IMR-90 (cell line): ENCODE results near the gene CCSER1. TPM values are rescaled to one million over a fixed set of nuclear protein-coding genes. Genes with fewer than 3 reads are reported as not detected.

Experiments
- ATAC-seq: fragments of 200-7000 bp; cut with Tn5 transposase; 2 replicates; pipeline ENCODE4 v1.9.1; 2020; ENCODE audit warnings: low read depth, mild to moderate bottlenecking, moderate library complexity
- BruUV-seq: library from RNA; stranded (reverse); fragments of 400-500 nt; replicated peaks from 2 replicates; lab custom pipeline; 2021; lab: Mats Ljungman, UMichigan
- CTCF ChIA-PET: fragments of 300-600 bp; formaldehyde crosslinking; extraction: SDS; loops from one replicate; lab custom pipeline; 2021; ENCODE audit warnings: antibody characterized with exemption; lab: Yijun Ruan, JAX
- POLR2A ChIA-PET: fragments of 300-600 bp; sonication (Branson Sonifier 250); formaldehyde crosslinking; loops from one replicate; lab custom pipeline; 2022; ENCODE audit warnings: antibody characterized with exemption; ENCODE audit not compliant: unreplicated experiment; lab: Charles Lee
- DNase-seq: peaks from one replicate; pipeline ENCODE4 v3.0.0; 2013
- H2AFZ ChIP-seq: replicated peaks from 2 replicates; pipeline ENCODE3; 2013; ENCODE audit warnings: low read length, mild to moderate bottlenecking; ENCODE audit not compliant: poor library complexity
- H2AK5ac ChIP-seq: 2 replicates; pipeline ENCODE4 v1.6.1; 2013; ENCODE audit warnings: low read depth, low read length, inconsistent platforms
- H2AK9ac ChIP-seq: replicated peaks from 2 replicates; pipeline ENCODE3; 2013; ENCODE audit warnings: mild to moderate bottlenecking, low read depth, low read length, moderate library complexity; ENCODE audit not compliant: poor library complexity
- H2BK120ac ChIP-seq: 2 replicates; pipeline ENCODE4 v1.6.1; 2013; ENCODE audit warnings: low read depth, low read length, inconsistent platforms
- H2BK15ac ChIP-seq: 3 replicates; pipeline ENCODE4 v1.6.1; 2013; ENCODE audit warnings: low read depth, low read length, inconsistent platforms
- H2BK20ac ChIP-seq: 2 replicates; pipeline ENCODE4 v1.6.1; 2013; ENCODE audit warnings: low read depth, mild to moderate bottlenecking, inconsistent platforms, low read length, moderate library complexity
- H2BK5ac ChIP-seq: 2 replicates; pipeline ENCODE4 v1.6.1; 2013; ENCODE audit warnings: mild to moderate bottlenecking, low read depth, low read length, inconsistent platforms; ENCODE audit not compliant: poor library complexity, severe bottlenecking
- H3K14ac ChIP-seq: replicated peaks from 2 replicates; pipeline ENCODE4 v1.6.1; 2013; ENCODE audit warnings: low read depth, low read length, inconsistent platforms
- H3K18ac ChIP-seq: 2 replicates; pipeline ENCODE4 v1.6.1; 2013; ENCODE audit warnings: low read depth, low read length, control low read depth
- H3K23ac ChIP-seq: 2 replicates; pipeline ENCODE4 v1.6.1; 2013; ENCODE audit warnings: low read depth, low read length, inconsistent platforms
- H3K27ac ChIP-seq: 2 replicates; pipeline ENCODE4 v1.5.1; 2013; ENCODE audit warnings: mild to moderate bottlenecking, control low read depth, low read length; ENCODE audit not compliant: insufficient read depth
- H3K27me3 ChIP-seq: 2 replicates; pipeline ENCODE4 v1.6.1; 2013; ENCODE audit warnings: low read length; ENCODE audit not compliant: control insufficient read depth, insufficient read depth
- H3K36me3 ChIP-seq: 2 replicates; pipeline ENCODE4 v1.6.1; 2013; ENCODE audit warnings: low read length, mixed read lengths; ENCODE audit not compliant: control insufficient read depth, insufficient read depth
- H3K4ac ChIP-seq: 2 replicates; pipeline ENCODE4 v1.6.1; 2013; ENCODE audit warnings: low read depth, low read length, inconsistent platforms
- H3K4me1 ChIP-seq: 2 replicates; pipeline ENCODE4 v1.6.1; 2013; ENCODE audit warnings: low read length, mixed read lengths; ENCODE audit not compliant: control insufficient read depth, insufficient read depth
- H3K4me2 ChIP-seq: 2 replicates; pipeline ENCODE4 v1.6.1; 2013; ENCODE audit warnings: low read depth, mild to moderate bottlenecking, control low read depth, low read length, moderate library complexity
- H3K4me3 ChIP-seq: 2 replicates; pipeline ENCODE4 v1.5.1; 2013; ENCODE audit warnings: low read depth, mild to moderate bottlenecking, control low read depth, low read length, moderate library complexity; ENCODE audit not compliant: insufficient read depth
- H3K56ac ChIP-seq: 2 replicates; pipeline ENCODE4 v1.6.1; 2013; ENCODE audit warnings: low read length, inconsistent platforms; ENCODE audit not compliant: insufficient read depth; ENCODE audit errors: extremely low read depth
- H3K79me1 ChIP-seq, 2 experiments: 2 replicates each; pipeline ENCODE4 v1.6.1; 2013; ENCODE audit warnings: low read length in 2 of 2, inconsistent platforms in 1 of 2, low read depth in 1 of 2
- H3K9ac ChIP-seq: 2 replicates; pipeline ENCODE4 v1.6.1; 2013; ENCODE audit warnings: low read depth, low read length, control low read depth
- H3K9me1 ChIP-seq: 2 replicates; pipeline ENCODE4 v1.6.1; 2013; ENCODE audit warnings: low read length, inconsistent platforms; ENCODE audit not compliant: insufficient read depth
- H3K9me3 ChIP-seq: 2 replicates; pipeline ENCODE4 v1.6.1; 2013; ENCODE audit warnings: low read length; ENCODE audit not compliant: control insufficient read depth, insufficient read depth
- H4K20me1 ChIP-seq: 2 replicates; pipeline ENCODE4 v1.6.1; 2013; ENCODE audit warnings: low read length, inconsistent platforms; ENCODE audit not compliant: insufficient read depth
- H4K5ac ChIP-seq: 2 replicates; pipeline ENCODE4 v1.6.1; 2013; ENCODE audit warnings: mild to moderate bottlenecking, low read depth, low read length, control low read depth
- H4K8ac ChIP-seq, 2 experiments: 2 replicates each; pipeline ENCODE4 v1.6.1; 2013; ENCODE audit warnings: low read depth in 2 of 2, low read length in 2 of 2, control low read depth in 1 of 2, inconsistent platforms in 1 of 2
- H4K91ac ChIP-seq: 2 replicates; pipeline ENCODE4 v1.6.1; 2013; ENCODE audit warnings: low read depth, low read length, inconsistent platforms; ENCODE audit not compliant: insufficient read depth
- BHLHE40 ChIP-seq: fragments of 150-350 bp; IDR thresholded peaks from 2 replicates; pipeline ENCODE4 v1.6.1; 2016; ENCODE audit warnings: mild to moderate bottlenecking, low read depth, low read length
- CEBPB ChIP-seq: IDR thresholded peaks from 2 replicates; pipeline ENCODE4 v1.6.1; 2012; ENCODE audit warnings: low read depth, low read length, improper control_type of control experiment
- CHD1 ChIP-seq: IDR thresholded peaks from 2 replicates; pipeline ENCODE4 v1.6.1; 2012; ENCODE audit warnings: low read depth, low read length, improper control_type of control experiment
- FOS ChIP-seq: fragments of 150-350 bp; IDR thresholded peaks from 2 replicates; pipeline ENCODE4 v1.6.1; 2016; ENCODE audit warnings: low read depth, low read length
- MAFK ChIP-seq: IDR thresholded peaks from 2 replicates; pipeline ENCODE4 v1.6.1; 2012; ENCODE audit warnings: low read depth, low read length, improper control_type of control experiment
- MAZ ChIP-seq: IDR thresholded peaks from 2 replicates; pipeline ENCODE4 v1.6.1; 2012; ENCODE audit warnings: low read depth, mild to moderate bottlenecking, low read length, improper control_type of control experiment, moderate library complexity, borderline replicate concordance
- MXI1 ChIP-seq: IDR thresholded peaks from 2 replicates; pipeline ENCODE4 v1.6.1; 2012; ENCODE audit warnings: low read depth, mild to moderate bottlenecking, low read length, moderate library complexity, borderline replicate concordance
- NFE2L2 ChIP-seq: fragments of 150-350 bp; IDR thresholded peaks from 2 replicates; pipeline ENCODE4 v1.6.1; 2016; ENCODE audit warnings: low read depth, mild to moderate bottlenecking, low read length
- POLR2A ChIP-seq: IDR thresholded peaks from 2 replicates; pipeline ENCODE4 v1.6.1; 2012; ENCODE audit warnings: mild to moderate bottlenecking, low read depth, low read length
- RAD21 ChIP-seq: IDR thresholded peaks from 2 replicates; pipeline ENCODE4 v1.6.1; 2012; ENCODE audit warnings: low read length, improper control_type of control experiment
- RCOR1 ChIP-seq: IDR thresholded peaks from 2 replicates; pipeline ENCODE4 v1.6.1; 2012; ENCODE audit warnings: mild to moderate bottlenecking, low read length, improper control_type of control experiment; ENCODE audit not compliant: insufficient replicate concordance
- RFX5 ChIP-seq: IDR thresholded peaks from 2 replicates; pipeline ENCODE4 v1.8.0; 2012; ENCODE audit warnings: low read depth, mild to moderate bottlenecking, low read length, moderate library complexity
- SMC3 ChIP-seq: fragments of 150-350 bp; IDR thresholded peaks from 2 replicates; pipeline ENCODE4 v1.6.1; 2016; ENCODE audit warnings: low read depth, mild to moderate bottlenecking, antibody characterized with exemption, low read length, moderate library complexity
- WGBS, 2 experiments: methylation state at CpG; one replicate each; pipeline versions ENCODE4 v1.1.5 to v1.1.7; 2013; ENCODE audit warnings: missing lambda C conversion rate in 2 of 2; ENCODE audit not compliant: insufficient read length in 1 of 2; ENCODE audit errors: extremely low coverage in 2 of 2; 5-methylcytosine and 5-hydroxymethylcytosine counted together
- dilution Hi-C: fragments of 300-500 bp; cut with HindIII; formaldehyde crosslinking; loops from one replicate; pipeline ENCODE4 v1.14.3; 2018; ENCODE audit warnings: low sequenced_read_pairs; ENCODE audit not compliant: unreplicated experiment
- in situ Hi-C: fragments of 300-500 bp; cut with MboI; formaldehyde crosslinking; loops from 3 replicates; pipeline ENCODE4 v1.14.3; 2019; ENCODE audit warnings: low sequenced_read_pairs, inconsistent platforms, mixed read lengths
- intact Hi-C: fragments of 100-400 bp; cut with micrococcal nuclease; formaldehyde crosslinking; loops from 2 replicates; pipeline ENCODE4 v1.10.0; 2022
- polyA plus RNA-seq, 3 experiments: library from polyadenylated mRNA; depleted of rRNA; stranded (reverse); fragments of >200 nt; gene quantifications; 2 replicates each; pipeline ENCODE4 v1.2.3, GENCODE V29; 2012; ENCODE audit warnings: low replicate concordance in 1 of 3
- total RNA-seq: library from RNA; depleted of rRNA; stranded (reverse); fragments of >200 nt; gene quantifications from 2 replicates; pipeline ENCODE4 v1.2.3, GENCODE V29; 2012
- TF ChIP-seq, protein P1 (sequence below): conservative IDR thresholded peaks from 2 replicates; pipeline ENCODE4 v1.5.1; 2012; ENCODE audit warnings: mild to moderate bottlenecking, low read depth, low read length, improper control_type of control experiment
- TF ChIP-seq, protein P2 (sequence below): fragments of 150-350 bp; IDR thresholded peaks from 2 replicates; pipeline ENCODE4 v1.6.1; 2016; ENCODE audit warnings: low read depth, mild to moderate bottlenecking, low read length, moderate library complexity, borderline replicate concordance
- TF ChIP-seq, protein P3 (sequence below): fragments of 150-350 bp; IDR thresholded peaks from 2 replicates; pipeline ENCODE4 v1.6.1; 2017; ENCODE audit warnings: mild to moderate bottlenecking, antibody characterized with exemption, low read length, low read depth

CCSER1 gene
- total and polyA plus RNA-seq, 2 of the 4 experiments (the other 2 are of a cell fraction): not detected

GRCh38 chr4:90536408-90536807 lies 409.2 kb downstream of the CCSER1 start:
- Histone ChIP-seq H3K4ac (no peak overlapping the region), H3K9me1 (no peaks in the 10 kb centered on the region), H3K23ac (no peak overlapping the region), H3K14ac (no peak overlapping the region), H3K4me1 (no peaks in the 10 kb centered on the region), H2BK120ac (no peak overlapping the region), H3K4me2 (no peak overlapping the region), H3K9ac (no peak overlapping the region), H2AK9ac (no peak overlapping the region), H2BK15ac (no peak overlapping the region), H4K5ac (no peak overlapping the region), H3K36me3 (no peaks in the 10 kb centered on the region), H3K27ac (no peak overlapping the region), H3K27me3 (no peaks in the 10 kb centered on the region), H2AK5ac (no peak overlapping the region), H3K56ac (no peak overlapping the region), H4K91ac (no peak overlapping the region), H2AFZ (no peak overlapping the region), H3K18ac (no peak overlapping the region), H4K8ac (no peak overlapping the region), H3K79me1 (no peaks in the 10 kb centered on the region), H2BK20ac (no peak overlapping the region), H3K9me3 (no peaks in the 10 kb centered on the region), H4K20me1 (no peaks in the 10 kb centered on the region), H3K4me3 (no peak overlapping the region), H2BK5ac (no peak overlapping the region)
- in situ Hi-C loops (no loop called here), intact Hi-C loops (no loop called here), dilution Hi-C loops (no loop called here)
- ATAC-seq (no peak), DNase-seq (no peak)
- no TSS peak for BruUV-seq
- ChIA-PET CTCF (no interaction called here), POLR2A (no interaction called here)
- TF ChIP-seq MAFK (no peak), NFE2L2 (no peak), SMC3 (no peak), CEBPB (no peak), CHD1 (no peak), RAD21 (no peak), MXI1 (no peak), POLR2A (no peak), RCOR1 (no peak), MAZ (no peak), FOS (no peak), RFX5 (no peak), BHLHE40 (no peak)
- TF ChIP-seq, protein P1, sequence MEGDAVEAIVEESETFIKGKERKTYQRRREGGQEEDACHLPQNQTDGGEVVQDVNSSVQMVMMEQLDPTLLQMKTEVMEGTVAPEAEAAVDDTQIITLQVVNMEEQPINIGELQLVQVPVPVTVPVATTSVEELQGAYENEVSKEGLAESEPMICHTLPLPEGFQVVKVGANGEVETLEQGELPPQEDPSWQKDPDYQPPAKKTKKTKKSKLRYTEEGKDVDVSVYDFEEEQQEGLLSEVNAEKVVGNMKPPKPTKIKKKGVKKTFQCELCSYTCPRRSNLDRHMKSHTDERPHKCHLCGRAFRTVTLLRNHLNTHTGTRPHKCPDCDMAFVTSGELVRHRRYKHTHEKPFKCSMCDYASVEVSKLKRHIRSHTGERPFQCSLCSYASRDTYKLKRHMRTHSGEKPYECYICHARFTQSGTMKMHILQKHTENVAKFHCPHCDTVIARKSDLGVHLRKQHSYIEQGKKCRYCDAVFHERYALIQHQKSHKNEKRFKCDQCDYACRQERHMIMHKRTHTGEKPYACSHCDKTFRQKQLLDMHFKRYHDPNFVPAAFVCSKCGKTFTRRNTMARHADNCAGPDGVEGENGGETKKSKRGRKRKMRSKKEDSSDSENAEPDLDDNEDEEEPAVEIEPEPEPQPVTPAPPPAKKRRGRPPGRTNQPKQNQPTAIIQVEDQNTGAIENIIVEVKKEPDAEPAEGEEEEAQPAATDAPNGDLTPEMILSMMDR: no peak
- TF ChIP-seq, protein P2, sequence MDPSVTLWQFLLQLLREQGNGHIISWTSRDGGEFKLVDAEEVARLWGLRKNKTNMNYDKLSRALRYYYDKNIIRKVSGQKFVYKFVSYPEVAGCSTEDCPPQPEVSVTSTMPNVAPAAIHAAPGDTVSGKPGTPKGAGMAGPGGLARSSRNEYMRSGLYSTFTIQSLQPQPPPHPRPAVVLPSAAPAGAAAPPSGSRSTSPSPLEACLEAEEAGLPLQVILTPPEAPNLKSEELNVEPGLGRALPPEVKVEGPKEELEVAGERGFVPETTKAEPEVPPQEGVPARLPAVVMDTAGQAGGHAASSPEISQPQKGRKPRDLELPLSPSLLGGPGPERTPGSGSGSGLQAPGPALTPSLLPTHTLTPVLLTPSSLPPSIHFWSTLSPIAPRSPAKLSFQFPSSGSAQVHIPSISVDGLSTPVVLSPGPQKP: no peak
- TF ChIP-seq, protein P3, sequence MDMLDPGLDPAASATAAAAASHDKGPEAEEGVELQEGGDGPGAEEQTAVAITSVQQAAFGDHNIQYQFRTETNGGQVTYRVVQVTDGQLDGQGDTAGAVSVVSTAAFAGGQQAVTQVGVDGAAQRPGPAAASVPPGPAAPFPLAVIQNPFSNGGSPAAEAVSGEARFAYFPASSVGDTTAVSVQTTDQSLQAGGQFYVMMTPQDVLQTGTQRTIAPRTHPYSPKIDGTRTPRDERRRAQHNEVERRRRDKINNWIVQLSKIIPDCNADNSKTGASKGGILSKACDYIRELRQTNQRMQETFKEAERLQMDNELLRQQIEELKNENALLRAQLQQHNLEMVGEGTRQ: no peak
- WGBS, 2 experiments: 60% methylated on average over 1 of the region's 1 CpG; no CpG with 5 or more reads in 1 of the 2 experiments
